HTERT RPE-1 (cell line): Measurements from ENCODE around the gene FBLN2.
"Not testable (repeated sequence)": the region's sequence is repeated elsewhere in the genome, so short reads cannot be mapped to it uniquely, and the experiment has no call there.

Experiments
- in situ Hi-C: fragments of 300-500 bp; cut with MboI; formaldehyde crosslinking; loops from 4 replicates; pipeline ENCODE4 v1.14.3; 2020; ENCODE audit warnings: low sequenced_read_pairs

Gene FBLN2

DNA sequence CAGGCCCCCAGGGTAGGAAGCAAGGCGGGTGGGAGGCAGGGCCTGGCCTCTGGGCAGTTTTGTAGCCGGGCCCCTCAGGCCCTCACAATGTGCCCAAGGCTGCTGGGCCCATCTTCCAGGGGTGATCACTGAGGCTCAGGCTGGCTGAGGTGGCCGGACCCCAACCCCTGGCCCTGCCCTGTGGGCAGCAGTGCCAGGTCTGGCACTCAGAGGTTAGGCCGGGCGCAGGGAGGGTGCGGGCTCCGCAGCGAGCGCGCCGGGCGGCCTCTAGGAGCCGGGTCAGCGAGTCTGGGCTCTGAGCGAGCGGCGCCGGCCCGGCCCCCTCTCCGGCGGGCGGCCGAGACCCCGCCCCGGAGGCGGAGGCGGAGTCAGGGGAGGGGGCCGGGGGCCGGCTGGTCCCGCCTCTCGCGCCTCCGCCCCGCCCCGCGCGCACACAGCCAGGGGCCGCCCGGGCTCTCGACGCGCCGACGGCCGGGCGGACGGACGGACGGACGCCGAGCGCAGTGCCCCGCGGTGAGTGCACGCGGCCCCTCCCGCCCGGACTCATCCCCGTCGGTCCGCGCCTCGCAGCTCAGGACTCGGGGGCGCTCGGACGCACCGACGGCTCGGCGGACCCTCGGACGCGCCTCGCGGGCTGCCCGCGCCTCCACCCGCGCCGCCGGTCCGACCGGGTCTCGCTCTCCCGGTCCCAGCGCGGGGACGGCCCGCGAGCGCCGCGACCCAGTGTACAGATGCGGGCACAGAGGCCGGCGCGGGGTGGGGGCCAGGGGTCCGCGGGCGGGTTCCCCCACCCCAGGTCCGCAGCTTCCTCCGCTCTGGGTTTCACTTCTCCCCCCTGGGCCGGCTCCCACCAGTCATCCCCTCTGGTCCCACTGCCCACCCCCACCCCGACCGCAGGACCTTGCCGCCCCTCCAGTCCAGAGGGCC is at the start of gene FBLN2:
Gene FBLN2 (plus strand): TSS at position 430 of the 927 bp plus-strand sequence. CDS start 21,231 bp downstream, outside the sequence.
- in situ Hi-C loops: no loop called here

- in situ Hi-C loops: not testable (repeated sequence)
Observed at GRCh38 chr3:13499246-13499645, 49.7 kb upstream of the FBLN2 start.

DNA sequence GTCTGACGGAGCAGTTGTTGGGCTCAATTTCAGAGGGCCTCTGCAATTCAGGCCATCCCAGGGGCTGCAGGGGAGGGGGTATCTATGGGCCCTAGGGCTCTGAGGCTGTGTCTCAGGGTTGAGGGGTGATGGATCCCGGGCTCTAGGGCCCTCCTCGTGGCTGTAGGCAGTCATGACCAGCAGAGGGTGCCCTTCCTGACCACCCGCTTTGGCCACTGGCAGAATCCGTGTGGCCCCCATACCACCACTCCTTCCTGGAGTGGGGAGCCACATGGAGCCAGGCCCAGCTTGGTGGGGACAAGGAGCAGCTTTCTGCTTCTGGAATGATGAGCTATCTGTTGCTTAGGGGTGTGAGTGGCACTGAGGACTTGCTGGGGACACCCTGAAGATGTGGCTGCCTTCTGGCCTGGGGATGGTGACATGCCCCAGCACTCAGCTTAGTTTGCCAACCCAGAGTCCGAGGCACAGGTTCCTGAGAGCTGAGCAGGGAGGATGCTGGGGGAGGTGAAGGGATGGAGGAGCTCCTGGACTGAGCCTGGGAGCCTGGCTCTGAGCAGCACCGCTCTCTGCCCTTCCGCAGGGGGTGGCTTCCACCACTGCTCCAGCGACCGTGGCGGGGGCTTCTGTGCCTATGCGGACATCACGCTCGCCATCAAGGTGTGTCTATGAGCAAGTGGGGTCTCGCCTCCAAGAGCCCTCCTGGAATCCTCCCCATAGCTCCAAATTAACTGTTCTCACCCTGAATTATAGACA is 48.6 kb upstream of the FBLN2 start:
- in situ Hi-C loops: no loop called here

- in situ Hi-C loops: no loop called here
Observed at GRCh38 chr3:13501056-13501455, 47.9 kb upstream of the FBLN2 start.

DNA sequence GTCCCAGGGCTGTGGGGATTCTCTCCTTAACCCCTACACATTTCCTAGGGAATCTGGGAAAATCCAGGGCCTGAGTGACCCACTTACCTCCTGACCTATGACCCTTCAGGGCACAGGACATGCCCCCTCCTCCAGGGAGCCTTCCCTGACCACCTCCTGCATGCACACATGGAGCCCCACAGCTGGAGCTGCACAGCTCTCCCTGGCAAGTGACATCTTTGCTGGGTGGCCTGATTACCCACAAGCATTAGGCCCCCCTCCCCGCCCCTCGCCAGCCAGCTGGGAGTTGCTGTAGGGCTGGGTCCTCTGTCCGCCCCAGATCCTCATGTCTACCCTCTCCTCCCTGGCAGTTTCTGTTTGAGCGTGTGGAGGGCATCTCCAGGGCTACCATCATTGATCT is 47.4 kb upstream of the FBLN2 start:
- in situ Hi-C loops: no loop called here

DNA sequence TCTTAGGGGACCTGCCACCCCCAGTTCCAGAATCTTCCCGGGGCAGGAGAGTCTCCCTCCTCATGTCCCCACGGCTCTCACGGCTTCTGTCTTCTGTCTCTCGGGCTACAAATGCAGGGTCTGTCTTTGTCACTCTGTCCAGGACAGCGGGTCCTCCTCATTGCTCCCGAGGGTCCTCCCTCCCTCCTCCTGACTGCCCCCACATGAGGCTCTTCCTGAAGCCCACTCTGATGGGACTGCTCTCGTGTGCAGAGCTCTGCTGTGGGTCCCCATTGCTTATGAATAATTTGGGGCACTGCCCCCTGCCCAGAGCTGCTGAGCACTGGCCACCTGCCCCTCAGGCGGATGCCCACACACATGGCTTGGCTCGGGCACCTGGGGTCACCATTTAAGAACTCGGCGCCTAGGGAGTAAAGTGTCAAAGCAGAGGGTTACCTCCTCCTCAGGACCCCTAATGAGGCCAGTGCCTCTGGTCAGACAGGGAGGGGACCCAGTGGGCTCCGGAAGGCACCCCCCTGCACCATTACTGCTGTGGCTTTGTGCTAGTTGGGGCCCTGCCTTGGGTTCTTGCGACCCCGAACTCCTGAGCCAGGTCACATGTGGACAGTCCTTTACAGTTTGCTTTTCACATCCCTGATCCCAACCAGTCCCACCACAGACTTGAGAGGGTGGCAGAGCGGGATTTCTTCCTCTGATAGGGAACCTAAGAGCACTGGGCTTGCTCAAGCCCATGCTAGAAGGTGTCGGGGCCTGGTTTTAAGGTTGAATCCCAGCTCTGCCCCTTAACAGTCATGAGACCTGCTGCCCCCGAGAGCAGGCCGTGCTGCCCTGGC is 46.8 kb upstream of the FBLN2 start:
- in situ Hi-C loops: no loop called here

- in situ Hi-C loops: no loop called here
Observed at GRCh38 chr3:13502791-13503060, 46.2 kb upstream of the FBLN2 start.

GRCh38 chr3:13504161-13504831 is 44.6 kb upstream of the FBLN2 start:
- in situ Hi-C loops: no loop called here

DNA sequence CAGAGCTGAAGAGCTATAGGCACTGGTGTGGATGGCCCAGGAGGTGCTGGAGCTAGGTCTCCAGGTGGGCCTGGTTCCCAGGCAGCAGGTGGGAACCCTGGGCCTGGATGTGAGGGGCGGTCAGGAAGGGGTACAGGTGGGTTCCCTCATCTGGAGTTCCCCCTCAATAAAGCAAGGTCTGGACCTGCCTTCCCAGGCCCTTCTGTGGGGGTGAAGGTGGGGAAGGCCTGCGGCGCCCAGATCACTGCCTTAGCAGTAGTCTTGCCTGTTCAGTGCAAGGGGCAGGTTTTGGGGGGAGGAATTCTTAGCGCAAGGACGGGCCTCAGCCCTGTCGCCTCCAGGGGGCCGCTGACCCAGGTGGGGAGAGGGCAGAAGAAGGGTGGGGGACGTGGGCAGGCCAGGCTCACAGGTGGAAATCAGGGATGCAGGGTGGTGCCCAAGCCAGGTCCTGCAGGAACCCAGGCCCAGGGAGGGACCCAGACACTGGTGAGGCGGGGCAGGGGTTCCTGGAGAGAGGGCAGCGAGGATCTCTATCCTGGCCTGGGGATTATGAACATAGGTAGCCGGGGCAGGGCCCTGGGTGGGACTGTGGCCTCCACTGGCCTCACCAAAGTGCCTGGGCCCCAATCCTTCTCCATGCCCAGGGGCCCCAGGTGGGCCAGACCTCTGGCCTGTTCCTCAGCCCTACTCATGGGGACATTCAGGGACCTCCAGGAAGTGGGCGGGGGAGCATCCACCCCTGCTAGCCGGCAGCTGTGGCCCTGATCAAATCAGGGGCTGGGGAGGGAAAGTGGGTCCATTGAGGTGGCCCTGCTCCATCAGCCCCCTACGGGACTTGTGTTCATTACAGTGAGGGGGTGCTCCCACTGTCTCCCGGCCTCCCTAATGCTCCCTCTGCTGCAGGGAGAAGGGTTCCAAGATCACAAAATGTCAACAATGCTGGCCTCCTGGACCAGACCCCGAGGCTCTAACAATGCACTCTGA is 43.5 kb upstream of the FBLN2 start:
- in situ Hi-C loops: no loop called here

GRCh38 chr3:13506239-13506638 is 42.7 kb upstream of the FBLN2 start:
- in situ Hi-C loops: no loop called here

GRCh38 chr3:13506680-13507079 is 42.2 kb upstream of the FBLN2 start:
- in situ Hi-C loops: no loop called here

GRCh38 chr3:13507247-13507569 is 41.7 kb upstream of the FBLN2 start:
- in situ Hi-C loops: no loop called here

DNA sequence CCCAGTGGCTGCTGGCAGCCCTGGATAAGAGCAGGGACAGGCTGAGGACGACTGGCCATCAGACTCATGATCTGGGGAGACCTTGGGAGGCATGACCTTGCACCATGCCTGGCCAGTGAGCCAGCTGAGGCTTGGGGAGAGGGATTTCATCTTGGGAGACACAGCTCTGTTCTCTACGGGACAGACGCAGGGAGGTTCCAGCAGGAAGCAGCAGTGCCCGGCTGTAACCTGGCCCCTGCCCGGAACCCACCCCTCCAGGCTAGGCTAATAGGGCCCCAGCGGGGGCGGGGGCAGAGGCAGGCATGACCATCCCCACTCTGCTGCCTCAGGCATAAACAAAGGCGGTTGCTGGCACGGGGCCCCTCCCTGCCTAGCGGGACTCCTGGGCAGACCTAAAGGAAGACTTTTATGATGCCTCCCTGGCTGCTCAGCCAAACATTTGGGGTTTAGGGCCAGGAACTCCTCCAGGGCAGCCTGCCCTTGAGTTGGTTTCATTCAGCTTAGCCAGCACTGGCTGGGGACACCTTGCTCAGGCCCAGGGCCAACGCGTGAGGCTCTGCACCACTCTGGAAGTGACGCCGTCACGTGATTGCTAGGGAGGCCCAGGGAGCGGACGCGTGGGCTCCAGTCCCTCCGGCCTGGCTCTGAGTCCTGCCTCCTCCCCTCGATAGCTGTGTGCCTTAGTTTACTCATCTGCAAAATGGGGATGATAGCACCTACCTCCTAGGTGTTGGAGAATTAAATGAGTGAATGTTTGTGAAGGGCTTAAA is 41.2 kb upstream of the FBLN2 start:
- in situ Hi-C loops: no loop called here

DNA sequence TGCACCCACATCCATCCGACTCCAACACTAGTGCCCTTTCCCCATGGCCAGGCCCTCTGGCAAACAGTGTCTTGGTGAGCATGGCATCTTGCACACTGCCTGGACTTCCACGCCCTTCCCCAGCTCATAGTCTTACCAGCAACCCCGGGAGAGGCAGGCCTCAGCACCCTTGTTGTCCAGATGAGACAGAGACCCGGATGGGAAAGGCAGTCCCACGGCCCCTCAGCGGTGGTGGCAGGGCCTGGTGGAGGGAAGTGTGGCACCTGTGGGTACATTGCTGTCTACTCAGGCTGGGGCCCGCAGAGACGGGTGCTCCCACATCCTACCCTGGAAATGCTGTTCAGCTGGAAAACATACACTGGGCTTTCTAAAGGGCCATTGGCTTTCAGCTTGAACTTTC is 40.4 kb upstream of the FBLN2 start:
- in situ Hi-C loops: no loop called here

- in situ Hi-C loops: no loop called here
Observed at GRCh38 chr3:13509059-13509815, 39.7 kb upstream of the FBLN2 start.

- in situ Hi-C loops: no loop called here
Observed at GRCh38 chr3:13509816-13510192, 39.1 kb upstream of the FBLN2 start.

DNA sequence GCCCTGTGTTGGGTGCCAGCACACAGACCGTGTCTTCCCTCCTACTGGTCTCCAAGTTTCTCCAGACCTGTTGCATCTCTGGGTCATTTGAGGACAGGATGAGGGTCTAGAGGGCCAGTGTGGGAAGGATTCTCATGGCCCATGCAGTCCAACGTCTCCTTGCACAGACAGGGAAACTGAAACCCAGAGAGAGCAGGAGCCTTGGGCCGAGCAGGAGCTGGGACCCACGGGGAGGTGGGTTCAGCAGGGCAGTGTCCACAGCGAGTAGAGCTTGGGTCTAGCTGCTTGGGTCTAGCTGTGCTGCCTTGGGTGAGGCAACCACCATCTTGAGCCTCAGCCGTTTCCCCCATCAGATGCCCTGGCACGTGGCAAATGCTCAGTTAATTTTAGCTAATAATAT is 36.5 kb upstream of the FBLN2 start:
- in situ Hi-C loops: no loop called here
